ENCODE measurements around the gene NDUFS4.

GRCh38 chr5:53549792-53550191 lies 10.6 kb upstream of the NDUFS4 start:
- TF ChIP-seq CTCF (conservative IDR thresholded peaks at IDR 0.05 in 1 of 2, IDR thresholded peaks at IDR 0.05 in 1 of 2; ENCODE audit: low read depth in 1 of 2, low read length in 2 of 2) (no peak), EZH2 (IDR thresholded peaks at IDR 0.05; ENCODE audit: low read length, missing control alignments) (no peak)

All from fibroblast of lung (primary cell).